Adrenal gland (tissue), 12 donors: ENCODE measurements around the gene DAGLB. TPM values are rescaled to one million over a fixed set of nuclear protein-coding genes. Genes with fewer than 3 reads are reported as not detected.

Source experiments
- DNase-seq, 7 donors: peaks; one replicate each; pipeline ENCODE4 v3.0.0-alpha.2; 2019 to 2020
- H3K27ac ChIP-seq, 5 donors: fragments of 200-600 bp; sonication (generic) in 4 of 5; 1 replicate in 3 of 5; 2 replicates in 2 of 5; pipeline versions ENCODE4 v1.5.1 to v1.8.0; 2016 to 2020; ENCODE audit warnings: mild to moderate bottlenecking in 1 of 5
- H3K27me3 ChIP-seq: fragments of 200-600 bp; 2 replicates; pipeline ENCODE4 v1.8.0; 2021
- H3K36me3 ChIP-seq, 2 donors: fragments of 200-600 bp; replicated peaks in 1 of 2; 1 replicate in 1 of 2; 2 replicates in 1 of 2; pipeline versions ENCODE4 v1.5.1 to v1.8.0; 2018 to 2022
- H3K4me1 ChIP-seq, 2 donors: fragments of 200-600 bp; replicated peaks in 1 of 2; 1 replicate in 1 of 2; 2 replicates in 1 of 2; pipeline versions ENCODE4 v1.5.1 to v1.8.0; 2018 to 2021
- H3K4me3 ChIP-seq, 4 donors: fragments of 200-600 bp; sonication (generic) in 3 of 4; one replicate each; pipeline ENCODE4 v1.5.1; 2016 to 2018
- H3K9me3 ChIP-seq, 3 donors: fragments of 200-600 bp; sonication (generic) in 1 of 3; replicated peaks in 1 of 3; 1 replicate in 2 of 3; 2 replicates in 1 of 3; pipeline versions ENCODE4 v1.5.1 to v1.8.0; 2016 to 2021
- POLR2A ChIP-seq, 2 donors: fragments of 450-650 bp; IDR thresholded peaks; one replicate each; pipeline ENCODE4 v1.6.1; 2017; ENCODE audit warnings: antibody characterized with exemption in 2 of 2, mild to moderate bottlenecking in 2 of 2, moderate library complexity in 1 of 2
- WGBS, 4 donors: extraction: QIAGEN DNeasy Blood & Tissue Kit in 2 of 4; methylation state at CpG; one replicate each; pipeline versions ENCODE4 v1.1.5 to v1.1.7; 2013 to 2017; 5-methylcytosine and 5-hydroxymethylcytosine counted together
- intact Hi-C, 2 donors: fragments of 100-400 bp; cut with DNase I; formaldehyde crosslinking; loops; one replicate each; pipeline versions ENCODE4 v1.14.1 to v1.15.0; 2022 to 2023
- polyA plus RNA-seq, 3 donors: library from polyadenylated mRNA; stranded (reverse); fragments of 200-250 nt in 2 of 3; fragments of 350-450 nt in 1 of 3; fragmentation: Illumina TruSeq in 1 of 3; extraction: RNeasy Lipid Tissue Mini Kit (QIAGEN cat#74804) in 1 of 3; gene quantifications; one replicate each; pipeline ENCODE4 v1.2.3, GENCODE V29; 2013 to 2014
- total RNA-seq, 9 donors: library from RNA; depleted of rRNA in 4 of 9; stranded (reverse); fragments of >200 nt in 4 of 9; fragments of 120-200 nt in 1 of 9; fragmentation: NEBNext Ultra II Directional in 1 of 9; extraction: Animal tissue kit (Norgen Biotek cat#: 25700) in 1 of 9; gene quantifications; one replicate each; pipeline versions ENCODE4 v1.1.0 to v1.2.4, GENCODE V29; 2013 to 2023
- TF ChIP-seq, protein P1 (sequence below), 6 experiments: fragments of 450-650 bp in 4 of 6; fragments of 200-600 bp in 2 of 6; sonication (generic) in 1 of 6; IDR thresholded peaks; 1 replicate in 5 of 6; 2 replicates in 1 of 6; pipeline versions ENCODE4 v1.5.1 to v1.8.0; 2016 to 2021; ENCODE audit warnings: antibody characterized with exemption in 6 of 6, mild to moderate bottlenecking in 2 of 6, moderate library complexity in 1 of 6
- donor health status: healthy with polysubstance abuse.
- donor health status: Bipolar disorder and iron deficiency.
- donor health status: DM: yes; HTN: yes; CAD: no.
- donor health status: DM: no; HTN: no; CAD: no.
- donor health status: DM: no; HTN: no; CAD: no.
- donor health status: DM: yes; HTN: yes; CAD: no.

Gene DAGLB
- total and polyA plus RNA-seq, 12 donors = 19.8 to 56.7 (median 36.7) TPM

DNA sequence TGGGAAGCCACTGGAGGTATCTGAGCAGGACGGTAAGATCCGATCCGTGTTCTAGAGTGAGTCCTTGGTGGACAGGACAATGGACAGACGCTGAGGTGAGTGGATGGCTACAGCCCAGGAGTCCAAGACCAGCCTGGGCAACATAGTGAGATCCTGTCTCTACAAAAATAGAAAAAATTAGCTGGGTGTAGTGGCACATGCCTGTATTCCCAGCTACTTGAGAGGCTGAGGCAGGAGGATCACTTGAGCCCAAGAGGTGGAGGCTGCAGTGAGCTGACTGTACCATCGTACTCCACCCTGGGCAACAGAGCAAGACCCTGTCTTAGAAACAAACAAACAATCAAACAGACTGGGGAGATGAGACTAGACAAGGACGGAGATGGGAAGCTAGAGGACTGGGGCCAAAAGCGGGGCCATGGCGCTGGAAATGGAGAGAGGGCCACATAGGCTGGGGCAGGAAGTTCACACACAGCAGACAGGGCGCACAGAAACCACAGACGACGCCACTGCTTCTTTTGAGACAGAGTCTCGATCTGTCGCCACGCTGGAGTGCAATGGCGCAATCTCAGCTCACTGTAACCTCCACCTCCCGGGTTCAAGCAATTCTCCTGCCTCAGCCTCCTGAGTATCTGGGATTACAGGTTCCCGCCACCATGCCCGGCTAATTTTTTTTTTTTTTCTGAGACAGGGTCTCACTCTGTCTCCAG, 24.7 kb downstream of the DAGLB start:
- Histone ChIP-seq H3K36me3 (peaks cover 0 to 48% of the 10 kb centered on the region in 2 donors), H3K4me3 (no peak overlapping the region), H3K27me3 (no peaks in the 10 kb centered on the region), H3K27ac (peak overlapping the region in 2 of 5 donors; percentile 63 to 69), H3K9me3 (no peaks in the 10 kb centered on the region), H3K4me1 (no peaks in the 10 kb centered on the region)
- DNase-seq = peak in 2 of 7 donors; percentile 59 to 70
- WGBS, 4 donors = 83 to 92% (median 88%) methylated on average over 18 of the region's 18 CpGs
- TF ChIP-seq POLR2A (IDR thresholded peaks at IDR 0.05) = no peak
- TF ChIP-seq, protein P1, sequence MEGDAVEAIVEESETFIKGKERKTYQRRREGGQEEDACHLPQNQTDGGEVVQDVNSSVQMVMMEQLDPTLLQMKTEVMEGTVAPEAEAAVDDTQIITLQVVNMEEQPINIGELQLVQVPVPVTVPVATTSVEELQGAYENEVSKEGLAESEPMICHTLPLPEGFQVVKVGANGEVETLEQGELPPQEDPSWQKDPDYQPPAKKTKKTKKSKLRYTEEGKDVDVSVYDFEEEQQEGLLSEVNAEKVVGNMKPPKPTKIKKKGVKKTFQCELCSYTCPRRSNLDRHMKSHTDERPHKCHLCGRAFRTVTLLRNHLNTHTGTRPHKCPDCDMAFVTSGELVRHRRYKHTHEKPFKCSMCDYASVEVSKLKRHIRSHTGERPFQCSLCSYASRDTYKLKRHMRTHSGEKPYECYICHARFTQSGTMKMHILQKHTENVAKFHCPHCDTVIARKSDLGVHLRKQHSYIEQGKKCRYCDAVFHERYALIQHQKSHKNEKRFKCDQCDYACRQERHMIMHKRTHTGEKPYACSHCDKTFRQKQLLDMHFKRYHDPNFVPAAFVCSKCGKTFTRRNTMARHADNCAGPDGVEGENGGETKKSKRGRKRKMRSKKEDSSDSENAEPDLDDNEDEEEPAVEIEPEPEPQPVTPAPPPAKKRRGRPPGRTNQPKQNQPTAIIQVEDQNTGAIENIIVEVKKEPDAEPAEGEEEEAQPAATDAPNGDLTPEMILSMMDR (IDR thresholded peaks at IDR 0.05) = no peak
- intact Hi-C loops = no loop called here

DNA sequence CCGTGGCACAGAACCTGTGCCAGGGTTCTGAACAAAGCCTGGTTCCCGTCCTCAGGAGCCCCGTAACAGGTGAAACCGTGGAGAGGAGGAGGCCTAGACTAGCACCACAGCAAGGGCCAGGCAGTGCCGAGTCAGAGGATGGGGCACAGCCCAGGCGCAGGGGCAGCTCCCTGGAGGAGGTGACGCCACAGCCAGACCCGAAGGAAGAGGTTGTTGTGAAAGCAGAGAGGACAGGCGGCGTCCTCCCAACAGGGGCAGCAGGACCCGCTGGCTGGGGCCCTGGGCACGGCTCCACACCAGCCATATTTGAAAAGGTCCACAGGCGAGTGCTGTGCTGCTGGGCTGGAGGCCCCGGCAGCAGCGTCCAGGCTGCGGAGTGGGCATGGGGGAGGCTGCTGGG, 25.7 kb downstream of the DAGLB start:
- Histone ChIP-seq H3K27me3 (no peaks in the 10 kb centered on the region), H3K9me3 (no peaks in the 10 kb centered on the region), H3K36me3 (peaks cover 0 to 45% of the 10 kb centered on the region in 2 donors), H3K27ac (no peak overlapping the region), H3K4me3 (no peak overlapping the region), H3K4me1 (no peaks in the 10 kb centered on the region)
- DNase-seq = no peak
- WGBS, 4 donors = 87 to 96% (median 91%) methylated on average over 13 to 16 of the region's 16 CpGs
- TF ChIP-seq POLR2A (IDR thresholded peaks at IDR 0.05) = no peak
- TF ChIP-seq, protein P1 (IDR thresholded peaks at IDR 0.05) = no peak
- intact Hi-C loops = no loop called here

DNA sequence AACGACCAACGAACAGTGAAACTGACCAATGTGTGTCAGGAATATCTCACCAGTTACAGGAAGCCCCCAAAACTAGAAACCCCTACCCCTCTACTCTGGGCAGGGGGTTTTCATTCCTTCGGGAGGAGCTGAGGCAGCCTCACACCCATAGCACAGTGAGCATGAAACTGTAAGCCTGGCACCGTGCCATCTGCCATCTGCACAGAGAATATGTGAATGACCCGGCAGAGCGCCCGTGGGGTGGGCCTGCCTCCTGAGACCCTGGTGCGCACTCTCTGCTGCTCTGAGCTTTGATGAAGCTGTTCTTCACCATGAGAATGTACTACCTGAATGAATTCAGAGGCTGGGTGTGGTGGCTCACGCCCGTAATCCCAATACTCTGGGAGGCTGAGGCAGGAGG, 27.1 kb downstream of the DAGLB start:
- intact Hi-C loops = no loop called here
- no peaks in the 10 kb centered on the region for H3K27me3 ChIP-seq
- no peak overlapping the region for H3K4me3 ChIP-seq
- H3K27ac ChIP-seq = no peak overlapping the region
- H3K36me3 ChIP-seq = peaks cover 0 to 48% of the 10 kb centered on the region in 2 donors
- 90 to 94% (median 91%) methylated on average over 8 to 10 of the region's 10 CpGs for WGBS, 4 donors
- no peak for TF ChIP-seq POLR2A (IDR thresholded peaks at IDR 0.05)
- H3K4me1 ChIP-seq = no peaks in the 10 kb centered on the region
- no peaks in the 10 kb centered on the region for H3K9me3 ChIP-seq
- DNase-seq = no peak

DNA sequence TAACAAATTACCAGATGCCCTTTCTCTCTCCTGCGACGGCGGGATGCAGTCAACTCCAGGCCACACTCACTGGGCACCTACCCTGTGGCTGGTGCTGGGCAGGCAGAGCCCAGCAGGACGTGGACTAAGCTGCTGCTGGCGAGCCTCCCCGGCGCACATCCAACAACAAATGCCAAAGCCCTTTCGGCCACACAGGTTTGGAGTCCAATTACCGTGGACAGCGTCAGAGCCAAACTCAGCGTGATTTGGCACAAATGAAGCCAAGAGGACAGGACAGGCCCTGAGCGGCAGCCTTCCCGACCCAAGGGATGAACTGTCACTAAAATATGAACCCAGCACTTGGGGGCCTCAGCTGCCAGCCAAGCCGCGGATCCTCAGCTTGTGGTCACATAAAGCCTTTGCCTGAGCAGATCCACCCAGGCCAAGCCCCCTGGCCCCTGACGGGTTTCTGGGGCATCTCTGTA, 28.4 kb downstream of the DAGLB start:
- TF ChIP-seq POLR2A (IDR thresholded peaks at IDR 0.05) = no peak
- TF ChIP-seq, protein P1 (IDR thresholded peaks at IDR 0.05) = no peak
- DNase-seq = no peak
- no peaks in the 10 kb centered on the region for H3K9me3 ChIP-seq
- 87 to 95% (median 90%) methylated on average over 11 to 16 of the region's 16 CpGs for WGBS, 4 donors
- H3K27me3 ChIP-seq = no peaks in the 10 kb centered on the region
- no peak overlapping the region for H3K27ac ChIP-seq
- intact Hi-C loops = no loop called here
- no peaks in the 10 kb centered on the region for H3K4me1 ChIP-seq
- H3K4me3 ChIP-seq = no peak overlapping the region
- peaks cover 0 to 37% of the 10 kb centered on the region in 2 donors for H3K36me3 ChIP-seq

DNA sequence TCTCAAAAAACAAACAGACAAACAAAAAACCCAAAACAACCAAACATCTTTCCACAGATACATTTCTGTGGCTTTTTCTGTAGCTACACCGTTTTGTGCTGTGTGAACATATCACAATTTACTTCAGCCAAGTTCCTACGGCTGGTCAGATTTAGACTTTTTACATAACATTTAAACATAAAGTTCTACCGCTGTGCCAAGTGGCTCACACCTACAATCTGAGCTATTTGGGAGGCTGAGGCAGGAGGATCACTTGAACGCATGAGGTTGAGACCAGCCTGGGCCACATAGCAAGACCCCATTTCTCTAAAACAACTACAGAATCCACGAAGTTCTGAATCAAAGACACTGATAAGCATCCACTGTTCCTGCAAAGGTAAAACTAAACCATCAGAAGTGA, 30.3 kb downstream of the DAGLB start:
- WGBS, 4 donors = 92 to 98% (median 96%) methylated on average over 5 of the region's 5 CpGs
- no peak overlapping the region for H3K4me3 ChIP-seq
- peaks cover 0 to 42% of the 10 kb centered on the region in 2 donors for H3K36me3 ChIP-seq
- H3K9me3 ChIP-seq = no peaks in the 10 kb centered on the region
- no peak for TF ChIP-seq POLR2A (IDR thresholded peaks at IDR 0.05)
- intact Hi-C loops = no loop called here
- H3K27me3 ChIP-seq = no peaks in the 10 kb centered on the region
- no peak overlapping the region for H3K27ac ChIP-seq
- no peak for DNase-seq
- no peaks in the 10 kb centered on the region for H3K4me1 ChIP-seq
